Measurements from ENCODE around the gene RBM12.

- TF ChIP-seq CTCF (optimal IDR thresholded peaks at IDR 0.05 in 1 of 3, IDR thresholded peaks at IDR 0.05 in 1 of 3, conservative IDR thresholded peaks at IDR 0.05 in 1 of 3; ENCODE audit: extremely low read depth in 1 of 3, insufficient read depth in 2 of 3, low read length in 3 of 3) (no peak), EZH2 (IDR thresholded peaks at IDR 0.05; ENCODE audit: low read length) (no peak)
These were observed 29.0 kb downstream of the RBM12 start for GRCh38 chr20:35635652-35636051.

Measured in keratinocyte (primary cell).